Loucy (cell line): ENCODE measurements around the gene CRAMP1.

Experiments
- EZH2phosphoT487 ChIP-seq: fragments of 200-600 bp; IDR thresholded peaks from 2 replicates; pipeline ENCODE4 v1.6.1; 2018; ENCODE audit warnings: antibody characterized with exemption, mild to moderate bottlenecking, moderate library complexity, borderline replicate concordance
- TF ChIP-seq, protein P1 (sequence below): fragments of 200-600 bp; sonication (generic); conservative IDR thresholded peaks from 2 replicates; pipeline ENCODE4 v1.5.1; 2014; ENCODE audit warnings: mild to moderate bottlenecking, antibody characterized with exemption, low read length

DNA sequence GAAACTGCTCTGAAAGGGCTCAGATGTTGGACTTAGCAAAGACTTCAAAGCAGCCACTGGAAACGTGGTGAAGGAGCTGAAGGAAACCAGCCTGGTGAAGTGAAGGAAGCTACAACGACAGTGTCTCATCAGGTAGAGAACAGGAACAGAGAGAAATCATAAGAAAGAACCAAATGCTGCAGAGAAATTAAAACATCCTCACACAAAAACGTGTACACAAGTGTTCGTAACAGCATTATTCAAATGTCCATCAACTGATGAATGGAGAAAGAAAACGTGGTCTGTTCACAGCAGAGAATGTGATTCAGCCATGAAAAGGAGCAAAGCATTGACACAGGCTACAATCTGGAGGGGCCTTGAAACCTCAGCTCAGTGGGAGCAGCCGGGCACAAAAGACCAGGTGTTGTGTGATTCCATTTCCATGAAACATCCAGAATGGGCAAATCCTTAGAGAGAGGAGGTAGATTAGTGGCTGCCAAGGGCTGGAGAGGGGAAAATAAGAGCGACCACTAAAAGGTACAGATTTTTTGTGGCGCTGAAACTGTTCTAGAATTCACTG lies 27.2 kb upstream of the CRAMP1 start:
- TF ChIP-seq, protein P1, sequence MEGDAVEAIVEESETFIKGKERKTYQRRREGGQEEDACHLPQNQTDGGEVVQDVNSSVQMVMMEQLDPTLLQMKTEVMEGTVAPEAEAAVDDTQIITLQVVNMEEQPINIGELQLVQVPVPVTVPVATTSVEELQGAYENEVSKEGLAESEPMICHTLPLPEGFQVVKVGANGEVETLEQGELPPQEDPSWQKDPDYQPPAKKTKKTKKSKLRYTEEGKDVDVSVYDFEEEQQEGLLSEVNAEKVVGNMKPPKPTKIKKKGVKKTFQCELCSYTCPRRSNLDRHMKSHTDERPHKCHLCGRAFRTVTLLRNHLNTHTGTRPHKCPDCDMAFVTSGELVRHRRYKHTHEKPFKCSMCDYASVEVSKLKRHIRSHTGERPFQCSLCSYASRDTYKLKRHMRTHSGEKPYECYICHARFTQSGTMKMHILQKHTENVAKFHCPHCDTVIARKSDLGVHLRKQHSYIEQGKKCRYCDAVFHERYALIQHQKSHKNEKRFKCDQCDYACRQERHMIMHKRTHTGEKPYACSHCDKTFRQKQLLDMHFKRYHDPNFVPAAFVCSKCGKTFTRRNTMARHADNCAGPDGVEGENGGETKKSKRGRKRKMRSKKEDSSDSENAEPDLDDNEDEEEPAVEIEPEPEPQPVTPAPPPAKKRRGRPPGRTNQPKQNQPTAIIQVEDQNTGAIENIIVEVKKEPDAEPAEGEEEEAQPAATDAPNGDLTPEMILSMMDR = no peak
- no peak for TF ChIP-seq EZH2phosphoT487
